OCI-LY7 (cell line): Measurements from ENCODE around the gene SCAF8.

Experiments
- CTCF ChIP-seq: fragments of 200-600 bp; sonication (generic); conservative IDR thresholded peaks from 2 replicates; pipeline ENCODE4 v1.5.1; 2014; ENCODE audit warnings: mild to moderate bottlenecking, antibody characterized with exemption, low read length, moderate library complexity, mixed read lengths
- EZH2phosphoT487 ChIP-seq: fragments of 200-600 bp; sonication (generic); IDR thresholded peaks from 2 replicates; pipeline ENCODE4 v1.6.1; 2018; ENCODE audit warnings: low read depth, borderline replicate concordance, mild to moderate bottlenecking, mixed run types, antibody characterized with exemption, low read length, moderate library complexity, mixed read lengths

- TF ChIP-seq CTCF (peak; percentile 95), EZH2phosphoT487 (no peak)
Observed at GRCh38 chr6:154868143-154868594, 135.0 kb downstream of the SCAF8 start.
